H1 (cell line): ENCODE results near the gene PPM1G.
"Not testable (repeated sequence)": the region's sequence is repeated elsewhere in the genome, so short reads cannot be mapped to it uniquely, and the experiment has no call there.

ENCODE experiments used
- CEBPB ChIP-seq: IDR thresholded peaks from 2 replicates; pipeline ENCODE4 v1.6.1; 2012; ENCODE audit warnings: low read depth, low read length
- CHD2 ChIP-seq: IDR thresholded peaks from 2 replicates; pipeline ENCODE4 v1.6.1; 2012; ENCODE audit warnings: low read length, improper control_type of control experiment
- CREB1 ChIP-seq: IDR thresholded peaks from 2 replicates; pipeline ENCODE4 v1.6.1; 2012; ENCODE audit warnings: inconsistent platforms
- EZH2 ChIP-seq: fragments of 200-600 bp; sonication (generic); IDR thresholded peaks from 2 replicates; pipeline ENCODE4 v1.7.1; 2012; ENCODE audit warnings: low read depth, mild to moderate bottlenecking, moderate library complexity, low read length, inconsistent platforms; ENCODE audit not compliant: severe bottlenecking
- JUND ChIP-seq: IDR thresholded peaks from 2 replicates; pipeline ENCODE4 v1.6.1; 2011; ENCODE audit warnings: mild to moderate bottlenecking, improper control_type of control experiment, low read length
- KDM1A ChIP-seq: fragments of 200-600, 300-600 bp; sonication (generic); IDR thresholded peaks from 2 replicates; pipeline ENCODE4 v1.7.1; 2016; ENCODE audit warnings: mild to moderate bottlenecking, low read length, borderline replicate concordance
- POLR2A ChIP-seq, 2 experiments: IDR thresholded peaks; 1 replicate in 1 of 2; 2 replicates in 1 of 2; pipeline ENCODE4 v1.6.1; 2011; ENCODE audit warnings: low read depth in 2 of 2, low read length in 2 of 2, mild to moderate bottlenecking in 2 of 2; ENCODE audit errors: control extremely low read depth in 1 of 2
- POLR2AphosphoS5 ChIP-seq: IDR thresholded peaks from 2 replicates; pipeline ENCODE4 v1.6.1; 2011; ENCODE audit warnings: low read depth, low read length
- RFX5 ChIP-seq: IDR thresholded peaks from 2 replicates; pipeline ENCODE4 v1.6.1; 2011; ENCODE audit warnings: low read depth, low read length, improper control_type of control experiment, borderline replicate concordance
- SIN3A ChIP-seq, 2 experiments: IDR thresholded peaks in 1 of 2; conservative IDR thresholded peaks in 1 of 2; 2 replicates each; pipeline ENCODE4 v1.6.1; 2011 to 2012; ENCODE audit warnings: low read length in 2 of 2, improper control_type of control experiment in 1 of 2, low read depth in 1 of 2, mild to moderate bottlenecking in 1 of 2
- SRF ChIP-seq: IDR thresholded peaks from 2 replicates; pipeline ENCODE4 v1.6.1; 2011; ENCODE audit warnings: mild to moderate bottlenecking, low read depth, low read length, moderate library complexity
- TAF1 ChIP-seq: IDR thresholded peaks from 2 replicates; pipeline ENCODE4 v1.6.1; 2011; ENCODE audit warnings: mild to moderate bottlenecking, low read depth, low read length
- ZNF274 ChIP-seq: IDR thresholded peaks from 2 replicates; pipeline ENCODE4 v1.7.0; 2012; ENCODE audit warnings: low read length, borderline replicate concordance; ENCODE audit errors: extremely low read depth
- TF ChIP-seq, protein P1 (sequence below), 3 experiments: IDR thresholded peaks; 1 replicate in 2 of 3; 2 replicates in 1 of 3; pipeline versions ENCODE4 v1.5.1 to v1.6.1; 2011; ENCODE audit warnings: low read length in 3 of 3, mild to moderate bottlenecking in 3 of 3, inconsistent platforms in 2 of 3, low read depth in 1 of 3, moderate library complexity in 1 of 3; ENCODE audit not compliant: insufficient read depth in 1 of 3; ENCODE audit errors: control extremely low read depth in 1 of 3

- TF ChIP-seq, protein P1, sequence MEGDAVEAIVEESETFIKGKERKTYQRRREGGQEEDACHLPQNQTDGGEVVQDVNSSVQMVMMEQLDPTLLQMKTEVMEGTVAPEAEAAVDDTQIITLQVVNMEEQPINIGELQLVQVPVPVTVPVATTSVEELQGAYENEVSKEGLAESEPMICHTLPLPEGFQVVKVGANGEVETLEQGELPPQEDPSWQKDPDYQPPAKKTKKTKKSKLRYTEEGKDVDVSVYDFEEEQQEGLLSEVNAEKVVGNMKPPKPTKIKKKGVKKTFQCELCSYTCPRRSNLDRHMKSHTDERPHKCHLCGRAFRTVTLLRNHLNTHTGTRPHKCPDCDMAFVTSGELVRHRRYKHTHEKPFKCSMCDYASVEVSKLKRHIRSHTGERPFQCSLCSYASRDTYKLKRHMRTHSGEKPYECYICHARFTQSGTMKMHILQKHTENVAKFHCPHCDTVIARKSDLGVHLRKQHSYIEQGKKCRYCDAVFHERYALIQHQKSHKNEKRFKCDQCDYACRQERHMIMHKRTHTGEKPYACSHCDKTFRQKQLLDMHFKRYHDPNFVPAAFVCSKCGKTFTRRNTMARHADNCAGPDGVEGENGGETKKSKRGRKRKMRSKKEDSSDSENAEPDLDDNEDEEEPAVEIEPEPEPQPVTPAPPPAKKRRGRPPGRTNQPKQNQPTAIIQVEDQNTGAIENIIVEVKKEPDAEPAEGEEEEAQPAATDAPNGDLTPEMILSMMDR (IDR thresholded peaks at IDR 0.05; ENCODE audit: control extremely low read depth in 1 of 3, insufficient read depth in 1 of 3, low read depth in 1 of 3, low read length in 3 of 3): not testable (repeated sequence)
- not testable (repeated sequence) for TF ChIP-seq CHD2; JUND; POLR2A (IDR thresholded peaks at IDR 0.05; ENCODE audit: control extremely low read depth in 1 of 2, low read depth in 2 of 2, low read length in 2 of 2); CREB1; RFX5; EZH2; POLR2AphosphoS5; CEBPB; TAF1; SRF; ZNF274; SIN3A (conservative IDR thresholded peaks at IDR 0.05 in 1 of 2, IDR thresholded peaks at IDR 0.05 in 1 of 2; ENCODE audit: low read depth in 1 of 2, low read length in 2 of 2); KDM1A
Observed at GRCh38 chr2:27353386-27353761, 56.0 kb downstream of the PPM1G start.
